Endodermal cell (in vitro differentiated cells): ENCODE results near the gene SETD9. TPM values are rescaled to one million over a fixed set of nuclear protein-coding genes. Genes with fewer than 3 reads are reported as not detected.

Source experiments
- DNase-seq: peaks from one replicate; pipeline ENCODE4 v3.0.0-alpha.2; 2017
- H3K27ac ChIP-seq: 2 replicates; pipeline ENCODE4 v1.5.1; 2013; ENCODE audit warnings: mild to moderate bottlenecking, low read depth, low read length, moderate library complexity
- H3K27me3 ChIP-seq: 2 replicates; pipeline ENCODE4 v1.6.1; 2013; ENCODE audit warnings: mild to moderate bottlenecking, low read length, moderate library complexity; ENCODE audit not compliant: insufficient read depth, control insufficient read depth, poor library complexity, severe bottlenecking
- H3K36me3 ChIP-seq: 2 replicates; pipeline ENCODE4 v1.7.0; 2013; ENCODE audit warnings: mild to moderate bottlenecking, low read length, moderate library complexity; ENCODE audit not compliant: control insufficient read depth, insufficient read depth
- H3K4me1 ChIP-seq: one replicate; pipeline ENCODE4 v1.7.0; 2013; ENCODE audit warnings: low read length; ENCODE audit not compliant: control insufficient read depth, insufficient read depth
- H3K4me3 ChIP-seq: 2 replicates; pipeline ENCODE4 v1.5.1; 2013; ENCODE audit warnings: mild to moderate bottlenecking, low read length, moderate library complexity
- H3K9ac ChIP-seq: 2 replicates; pipeline ENCODE4 v1.6.1; 2013; ENCODE audit warnings: mild to moderate bottlenecking, low read length, moderate library complexity; ENCODE audit not compliant: poor library complexity, severe bottlenecking; ENCODE audit errors: extremely low read depth
- H3K9me3 ChIP-seq: 2 replicates; pipeline ENCODE4 v1.6.1; 2013; ENCODE audit warnings: mild to moderate bottlenecking, low read length, moderate library complexity; ENCODE audit not compliant: control insufficient read depth
- H3K27ac Mint-ChIP-seq: 2 replicates; pipeline ENCODE4 v1.8.0; 2020; ENCODE audit warnings: mixed read lengths
- H3K27me3 Mint-ChIP-seq: 2 replicates; pipeline ENCODE4 v1.8.0; 2021; ENCODE audit warnings: mild to moderate bottlenecking, mixed read lengths; ENCODE audit not compliant: insufficient read depth
- H3K36me3 Mint-ChIP-seq: 2 replicates; pipeline ENCODE4 v1.8.0; 2020; ENCODE audit warnings: low read depth, mixed read lengths
- H3K4me1 Mint-ChIP-seq: 2 replicates; pipeline ENCODE4 v1.8.0; 2020; ENCODE audit warnings: mixed read lengths
- H3K4me3 Mint-ChIP-seq: 2 replicates; pipeline ENCODE4 v1.8.0; 2020; ENCODE audit warnings: mild to moderate bottlenecking, moderate library complexity, mixed read lengths
- H3K9me3 Mint-ChIP-seq: 2 replicates; pipeline ENCODE4 v1.8.0; 2020; ENCODE audit warnings: mild to moderate bottlenecking, mixed read lengths
- CTCF ChIP-seq: fragments of 200-600 bp; sonication (generic); conservative IDR thresholded peaks from 2 replicates; pipeline ENCODE4 v1.5.0; 2021; ENCODE audit warnings: antibody characterized with exemption, mild to moderate bottlenecking
- WGBS, 2 experiments: methylation state at CpG; one replicate each; pipeline versions ENCODE4 v1.1.5 to v1.1.7; 2013; ENCODE audit warnings: missing lambda C conversion rate in 2 of 2, mixed read lengths in 1 of 2; ENCODE audit not compliant: insufficient coverage in 1 of 2, insufficient read length in 1 of 2; 5-methylcytosine and 5-hydroxymethylcytosine counted together
- total RNA-seq, 2 donors: library from RNA; stranded (reverse); fragmentation: NEBNext Ultra II Directional in 1 of 2; extraction: Animal tissue kit (Norgen Biotek cat#: 25700) in 1 of 2; gene quantifications; 2 replicates in 1 of 2; 3 replicates in 1 of 2; pipeline ENCODE4 v1.2.1, GENCODE V29; 2021

The SETD9 gene
- total RNA-seq, 2 donors from 2014 or later, result 5.0 to 14.9 TPM

GRCh38 chr5:56881571-56881970, 27.8 kb upstream of the SETD9 start:
- H3K36me3 Mint-ChIP-seq, result peaks cover 62% of the 10 kb centered on the region
- no peaks in the 10 kb centered on the region for H3K27me3 Mint-ChIP-seq
- H3K4me3 Mint-ChIP-seq, result no peak overlapping the region
- H3K9me3 Mint-ChIP-seq, result no peaks in the 10 kb centered on the region
- no peak for DNase-seq
- WGBS, 2 experiments, result 91 to 98% methylated on average over 5 of the region's 5 CpGs
- Histone ChIP-seq H3K27ac (no peak overlapping the region), H3K36me3 (peaks cover 95% of the 10 kb centered on the region), H3K4me1 (no peaks in the 10 kb centered on the region), H3K4me3 (no peak overlapping the region), H3K27me3 (no peaks in the 10 kb centered on the region), H3K9me3 (no peaks in the 10 kb centered on the region), H3K9ac (no peak overlapping the region)
- H3K4me1 Mint-ChIP-seq, result peaks cover 2% of the 10 kb centered on the region
- TF ChIP-seq CTCF, result no peak
- H3K27ac Mint-ChIP-seq, result no peak overlapping the region

GRCh38 chr5:56893251-56893951, 16.0 kb upstream of the SETD9 start:
- H3K9me3 ChIP-seq, result no peaks in the 10 kb centered on the region
- Mint-ChIP-seq H3K4me3 (no peak overlapping the region), H3K27ac (no peak overlapping the region), H3K4me1 (no peaks in the 10 kb centered on the region), H3K27me3 (no peaks in the 10 kb centered on the region), H3K36me3 (peaks cover 41% of the 10 kb centered on the region), H3K9me3 (no peaks in the 10 kb centered on the region)
- H3K4me1 ChIP-seq, result no peaks in the 10 kb centered on the region
- no peak for DNase-seq
- no peak overlapping the region for H3K9ac ChIP-seq
- TF ChIP-seq CTCF, result no peak
- WGBS, 2 experiments, result 94 to 95% methylated on average over 5 of the region's 5 CpGs
- peaks cover 53% of the 10 kb centered on the region for H3K36me3 ChIP-seq
- no peaks in the 10 kb centered on the region for H3K27me3 ChIP-seq
- H3K4me3 ChIP-seq, result no peak overlapping the region
- H3K27ac ChIP-seq, result no peak overlapping the region

- no peak for DNase-seq
- H3K4me3 ChIP-seq, result no peak overlapping the region
- no peak overlapping the region for H3K27ac ChIP-seq
- H3K9me3 Mint-ChIP-seq, result no peaks in the 10 kb centered on the region
- peaks cover 27% of the 10 kb centered on the region for H3K36me3 ChIP-seq
- H3K36me3 Mint-ChIP-seq, result peaks cover 10% of the 10 kb centered on the region
- no peak overlapping the region for H3K9ac ChIP-seq
- WGBS, 2 experiments, result 99% methylated on average over 4 of the region's 4 CpGs; no CpG with 5 or more reads in 1 of the 2 experiments
- no peaks in the 10 kb centered on the region for H3K27me3 ChIP-seq
- no peak overlapping the region for H3K27ac Mint-ChIP-seq
- no peak for TF ChIP-seq CTCF
- H3K27me3 Mint-ChIP-seq, result no peaks in the 10 kb centered on the region
- H3K4me1 ChIP-seq, result no peaks in the 10 kb centered on the region
- no peak overlapping the region for H3K4me3 Mint-ChIP-seq
- H3K9me3 ChIP-seq, result no peaks in the 10 kb centered on the region
- H3K4me1 Mint-ChIP-seq, result no peaks in the 10 kb centered on the region
These were observed 12.6 kb upstream of the SETD9 start for GRCh38 chr5:56896763-56897162.
